AG04449 (cell line): ENCODE results near the gene MED10.

Source experiments
- CTCF ChIA-PET: fragments of 350-600 bp; formaldehyde crosslinking; extraction: SDS; loops from one replicate; lab custom pipeline; 2021; ENCODE audit warnings: antibody characterized with exemption; lab: Yijun Ruan, JAX
- POLR2A ChIA-PET: fragments of 400-600, 350-600 bp; formaldehyde crosslinking; extraction: SDS; loops from one replicate; lab custom pipeline; 2020; ENCODE audit warnings: antibody characterized with exemption, inconsistent platforms; lab: Yijun Ruan, JAX
- DNase-seq: peaks from one replicate; pipeline ENCODE4 v3.0.0-alpha.2; 2010; ENCODE audit warnings: low read depth, low spot score
- H3K4me3 ChIP-seq: 2 replicates; pipeline ENCODE4 v1.5.1; 2011; ENCODE audit warnings: low read depth, mild to moderate bottlenecking, control low read depth, low read length
- TF ChIP-seq, protein P1 (sequence below): IDR thresholded peaks from one replicate; pipeline ENCODE4 v1.5.1; 2011; ENCODE audit warnings: mild to moderate bottlenecking, moderate library complexity, low read length, control low read depth, inconsistent platforms; ENCODE audit not compliant: insufficient read depth; ENCODE audit errors: missing control alignments

MED10 gene

DNA sequence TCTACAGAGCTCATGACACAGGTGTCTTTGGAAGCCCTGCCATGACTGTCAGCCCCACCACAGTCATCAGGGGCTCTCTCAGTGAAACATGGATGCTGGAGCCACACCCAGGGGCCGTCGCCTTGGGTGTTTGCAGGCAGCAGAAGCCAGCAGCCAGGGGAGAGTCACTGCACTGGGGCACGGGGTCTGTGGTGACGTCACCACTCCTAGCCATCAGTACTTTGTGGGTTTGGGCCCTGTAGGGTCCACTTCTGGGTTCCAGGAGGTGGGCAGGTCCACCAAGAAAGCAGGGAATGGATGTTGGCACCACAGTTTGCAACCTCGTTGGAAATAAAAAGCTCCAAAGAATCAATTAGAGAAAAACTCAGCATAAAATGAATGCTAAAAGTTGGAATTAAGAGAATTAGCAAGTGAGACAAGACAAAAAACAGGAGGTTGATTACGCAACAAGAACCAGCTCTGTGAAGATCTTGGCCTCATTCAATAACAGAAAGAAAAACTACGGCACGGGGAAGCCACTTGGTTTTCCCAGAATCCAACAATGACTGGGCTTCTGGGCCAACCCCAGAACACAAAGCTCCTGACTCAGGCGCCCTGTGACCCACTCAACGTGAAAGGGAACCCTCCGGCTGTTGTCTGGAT is 34.3 kb downstream of the MED10 start:
- CTCF ChIA-PET = no interaction called here
- TF ChIP-seq, protein P1, sequence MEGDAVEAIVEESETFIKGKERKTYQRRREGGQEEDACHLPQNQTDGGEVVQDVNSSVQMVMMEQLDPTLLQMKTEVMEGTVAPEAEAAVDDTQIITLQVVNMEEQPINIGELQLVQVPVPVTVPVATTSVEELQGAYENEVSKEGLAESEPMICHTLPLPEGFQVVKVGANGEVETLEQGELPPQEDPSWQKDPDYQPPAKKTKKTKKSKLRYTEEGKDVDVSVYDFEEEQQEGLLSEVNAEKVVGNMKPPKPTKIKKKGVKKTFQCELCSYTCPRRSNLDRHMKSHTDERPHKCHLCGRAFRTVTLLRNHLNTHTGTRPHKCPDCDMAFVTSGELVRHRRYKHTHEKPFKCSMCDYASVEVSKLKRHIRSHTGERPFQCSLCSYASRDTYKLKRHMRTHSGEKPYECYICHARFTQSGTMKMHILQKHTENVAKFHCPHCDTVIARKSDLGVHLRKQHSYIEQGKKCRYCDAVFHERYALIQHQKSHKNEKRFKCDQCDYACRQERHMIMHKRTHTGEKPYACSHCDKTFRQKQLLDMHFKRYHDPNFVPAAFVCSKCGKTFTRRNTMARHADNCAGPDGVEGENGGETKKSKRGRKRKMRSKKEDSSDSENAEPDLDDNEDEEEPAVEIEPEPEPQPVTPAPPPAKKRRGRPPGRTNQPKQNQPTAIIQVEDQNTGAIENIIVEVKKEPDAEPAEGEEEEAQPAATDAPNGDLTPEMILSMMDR = no peak
- POLR2A ChIA-PET = no interaction called here
- no peak overlapping the region for H3K4me3 ChIP-seq
- no peak for DNase-seq

DNA sequence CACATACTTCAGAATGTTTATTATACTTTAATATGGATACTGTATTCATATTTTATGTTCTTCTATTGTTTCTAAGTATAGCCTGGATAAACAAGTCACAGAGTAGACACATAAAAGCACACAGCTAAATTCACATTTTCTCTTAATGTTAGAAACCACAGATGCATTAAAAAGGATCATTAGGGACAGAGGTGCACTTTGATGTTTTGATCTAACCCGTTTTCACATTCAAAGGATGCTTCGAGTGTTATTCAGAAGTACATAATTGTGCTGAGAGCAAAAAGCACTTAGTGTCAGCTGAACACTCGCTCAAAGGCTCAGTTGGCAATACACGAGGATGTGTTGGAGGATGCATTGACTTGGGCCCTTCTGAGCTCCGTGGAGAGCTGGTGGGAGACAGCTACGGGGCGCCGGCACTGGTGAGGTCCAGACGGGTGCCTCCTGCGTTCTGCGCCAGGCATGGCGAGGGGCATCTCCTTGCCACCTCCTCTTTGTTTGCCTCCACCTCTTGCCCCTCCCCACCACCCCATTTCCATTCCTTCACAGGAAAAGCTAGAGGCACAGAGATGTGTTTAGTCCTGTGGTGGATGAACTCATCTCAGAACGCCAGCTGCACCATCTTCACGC is 35.5 kb downstream of the MED10 start:
- ChIA-PET POLR2A (no interaction called here), CTCF (no interaction called here)
- TF ChIP-seq, protein P1 = no peak
- H3K4me3 ChIP-seq = no peak overlapping the region
- DNase-seq = no peak

DNA sequence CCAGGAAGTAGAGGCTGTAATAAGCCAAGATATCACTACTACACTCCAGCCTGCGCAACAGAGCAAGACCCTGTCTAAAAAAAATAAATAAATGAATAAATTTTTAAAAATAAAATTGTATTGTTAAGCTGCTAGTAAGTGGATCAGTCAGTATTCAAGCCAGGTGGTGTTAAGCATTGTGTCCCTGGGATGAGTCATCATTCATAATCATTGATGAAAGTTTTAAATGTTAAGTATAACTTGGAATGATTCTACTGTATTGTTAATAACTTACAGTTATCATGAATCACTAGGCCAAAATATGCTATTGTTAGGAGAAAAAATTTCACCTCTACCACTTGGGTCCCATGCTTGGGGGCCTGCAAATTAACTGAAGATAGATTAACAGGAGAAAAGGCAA is 38.2 kb downstream of the MED10 start:
- POLR2A ChIA-PET = no interaction called here
- CTCF ChIA-PET = no interaction called here
- no peak for DNase-seq
- TF ChIP-seq, protein P1 = no peak
- no peak overlapping the region for H3K4me3 ChIP-seq

DNA sequence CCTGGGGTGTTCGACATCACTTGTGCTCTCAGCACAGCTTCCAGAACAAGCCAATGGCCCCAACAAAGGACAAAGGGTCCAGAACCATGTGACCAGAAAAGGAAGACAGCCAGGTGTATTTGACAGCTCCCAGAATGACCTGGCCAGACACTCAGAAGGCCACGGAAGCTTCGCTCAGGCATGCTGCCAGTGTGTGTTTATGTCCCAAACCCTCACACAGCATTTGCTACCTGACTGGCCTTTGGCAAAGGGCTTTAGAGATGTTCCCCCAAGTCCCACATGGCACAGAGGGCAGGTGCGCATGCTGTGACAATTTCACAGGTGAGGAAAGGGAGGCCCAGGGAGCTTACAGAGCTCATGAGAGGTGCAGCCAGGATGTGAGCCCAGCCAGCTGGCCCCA is 39.5 kb downstream of the MED10 start:
- ChIA-PET POLR2A (no interaction called here), CTCF (no interaction called here)
- TF ChIP-seq, protein P1 = no peak
- DNase-seq = no peak
- no peak overlapping the region for H3K4me3 ChIP-seq

DNA sequence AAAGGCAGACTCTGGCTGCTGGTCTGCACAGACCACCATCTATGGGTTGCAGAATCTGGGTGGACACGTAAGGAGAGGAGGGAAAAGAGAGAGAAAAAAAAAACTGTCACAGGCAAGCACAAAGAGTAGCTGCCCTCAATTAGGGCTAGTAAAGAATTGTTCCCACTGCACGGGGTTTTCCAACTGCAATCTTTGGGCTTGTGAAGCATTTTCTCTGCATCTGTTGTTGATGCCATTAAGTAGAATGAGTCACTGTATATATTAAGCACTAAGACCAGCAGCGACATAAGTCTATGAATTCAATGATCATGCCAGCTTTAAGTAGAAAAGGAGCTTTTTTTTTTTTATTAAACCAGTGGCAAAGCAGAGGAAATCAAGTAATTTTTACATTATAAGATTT is 40.2 kb downstream of the MED10 start:
- TF ChIP-seq, protein P1 = no peak
- POLR2A ChIA-PET = no interaction called here
- no peak for DNase-seq
- CTCF ChIA-PET = no interaction called here
- H3K4me3 ChIP-seq = no peak overlapping the region

DNA sequence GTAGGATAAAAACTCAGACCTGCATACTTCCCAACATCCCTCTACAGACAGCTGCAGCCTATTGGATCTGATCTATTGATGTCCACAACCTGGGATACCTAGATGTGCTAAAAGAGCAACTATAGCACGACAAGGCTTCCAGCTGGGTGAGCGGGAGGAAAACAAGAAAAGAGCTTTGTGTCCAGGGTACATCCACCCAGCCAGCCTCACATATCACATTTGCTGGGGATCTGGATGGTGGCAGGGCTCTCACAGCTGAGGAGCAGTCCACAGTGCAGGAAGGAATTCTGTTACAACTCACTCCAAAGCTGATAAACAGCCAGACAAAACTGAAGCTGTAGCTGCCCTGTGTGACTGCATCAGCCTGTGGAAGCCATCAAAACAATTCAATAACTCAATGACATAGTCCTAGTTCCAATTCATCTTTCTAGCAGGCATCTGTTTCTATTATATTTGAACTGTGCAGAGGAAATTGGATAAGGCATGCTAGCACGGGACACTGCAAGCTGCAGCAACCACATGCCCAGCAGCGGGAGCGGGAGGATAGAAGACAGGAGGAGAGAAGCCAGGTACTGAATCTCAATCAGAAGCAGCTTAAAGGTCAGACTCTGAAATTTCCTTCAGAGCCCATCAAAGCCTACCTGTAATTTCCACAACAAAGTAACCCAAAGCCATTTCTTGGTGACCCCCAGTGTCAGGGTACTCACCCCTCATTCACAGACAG is 45.0 kb downstream of the MED10 start:
- H3K4me3 ChIP-seq = no peak overlapping the region
- TF ChIP-seq, protein P1 = no peak
- CTCF ChIA-PET = no interaction called here
- no peak for DNase-seq
- POLR2A ChIA-PET = no interaction called here
